ENCODE results near the gene LCORL. TPM values are rescaled to one million over a fixed set of nuclear protein-coding genes. Genes with fewer than 3 reads are reported as not detected.

LCORL gene
- total and polyA plus RNA-seq, 2 donors (not counting 3 experiments of a cell fraction or from before 2014, with no cell fraction given), result 2.8 to 23.9 TPM

DNA sequence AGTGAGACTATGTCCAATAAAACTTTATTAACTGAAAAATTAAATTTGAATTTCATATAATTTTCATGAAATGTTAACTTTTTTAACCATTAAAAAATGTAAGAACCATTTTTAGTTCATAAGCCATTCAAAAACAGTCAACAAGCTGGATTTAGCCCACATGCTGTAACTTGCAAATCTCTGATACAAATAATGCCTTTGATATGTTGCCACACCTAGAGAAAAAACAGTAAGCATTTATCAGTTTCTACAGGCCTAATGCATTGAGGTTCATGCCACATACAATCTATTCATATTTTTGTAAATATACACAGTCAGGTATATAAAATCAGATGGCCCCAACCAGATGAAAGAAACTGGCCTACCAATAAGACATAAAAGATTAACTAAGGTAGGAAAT, 52.8 kb downstream of the LCORL start:
- no peak for DNase-seq (ENCODE audit: low read depth, low spot score)

More for the DNA sequence above, 52.8 kb downstream of the LCORL start:
- H3K4me2 ChIP-seq (ENCODE audit: insufficient read depth, low read length), result no peak overlapping the region
- H3K27ac ChIP-seq (ENCODE audit: insufficient read depth, low read depth, low read length), result no peak overlapping the region
- FAIRE-seq, result no peak
- dilution Hi-C loops (cut with MboI; ENCODE audit: extremely low pct_ligation_motif_present, low sequenced_read_pairs), result no loop called here
- H3K4me3 ChIP-seq (replicated peaks in 1 of 3; ENCODE audit: insufficient read depth in 1 of 3, low read depth in 1 of 3, low read length in 3 of 3), result no peak overlapping the region
- H3K9ac ChIP-seq (replicated peaks; ENCODE audit: extremely low read depth, insufficient read depth, low read length), result no peak overlapping the region
- no peaks in the 10 kb centered on the region for H3K27me3 ChIP-seq (ENCODE audit: control insufficient read depth in 2 of 2, insufficient read depth in 2 of 2, low read length in 2 of 2)
- no peaks in the 10 kb centered on the region for H3K4me1 ChIP-seq (ENCODE audit: control insufficient read depth, extremely low read depth, insufficient read depth, low read length)
- ChIA-PET POLR2A (no interaction called here), CTCF (no interaction called here)
- no peaks in the 10 kb centered on the region for H3K9me3 ChIP-seq (replicated peaks; ENCODE audit: control insufficient read depth, insufficient read depth, low read length)
- no peak overlapping the region for H2AFZ ChIP-seq (ENCODE audit: low read depth, low read length)
- no peaks in the 10 kb centered on the region for H3K36me3 ChIP-seq (ENCODE audit: control insufficient read depth in 2 of 2, extremely low read depth in 1 of 2, insufficient read depth in 2 of 2, low read length in 2 of 2)
- TF ChIP-seq MYC (IDR thresholded peaks at IDR 0.05; ENCODE audit: low read depth, low read length) (no peak), POLR2AphosphoS5 (IDR thresholded peaks at IDR 0.05; ENCODE audit: insufficient read depth, low read depth, low read length) (no peak), CTCF (IDR thresholded peaks at IDR 0.05; ENCODE audit: extremely low read depth in 1 of 2, insufficient read depth in 1 of 2, low read depth in 1 of 2, low read length in 2 of 2) (no peak), JUN (IDR thresholded peaks at IDR 0.05; ENCODE audit: borderline replicate concordance, insufficient read depth, insufficient read length, low read depth) (no peak), FOS (IDR thresholded peaks at IDR 0.05; ENCODE audit: borderline replicate concordance, insufficient read depth, low read length) (no peak), EZH2 (IDR thresholded peaks at IDR 0.05; ENCODE audit: borderline replicate concordance, low read depth, low read length, severe bottlenecking) (no peak), POLR2A (IDR thresholded peaks at IDR 0.05; ENCODE audit: low read depth, low read length) (no peak), GATA2 (IDR thresholded peaks at IDR 0.05; ENCODE audit: insufficient read depth, insufficient read length, low read depth, low read length) (no peak)
- TF ChIP-seq, protein P1, sequence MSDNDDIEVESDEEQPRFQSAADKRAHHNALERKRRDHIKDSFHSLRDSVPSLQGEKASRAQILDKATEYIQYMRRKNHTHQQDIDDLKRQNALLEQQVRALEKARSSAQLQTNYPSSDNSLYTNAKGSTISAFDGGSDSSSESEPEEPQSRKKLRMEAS (IDR thresholded peaks at IDR 0.05; ENCODE audit: insufficient read depth, insufficient read length), result no peak
- intact Hi-C loops (cut with micrococcal nuclease), result no loop called here
- no peaks in the 10 kb centered on the region for H3K9me1 ChIP-seq (replicated peaks; ENCODE audit: control insufficient read depth, extremely low read depth, insufficient read depth, low read length)
- no peaks in the 10 kb centered on the region for H4K20me1 ChIP-seq (replicated peaks; ENCODE audit: control insufficient read depth, extremely low read depth, insufficient read depth, low read length)
- H3K79me2 ChIP-seq (ENCODE audit: control insufficient read depth, insufficient read depth, low read length), result peaks cover 15% of the 10 kb centered on the region
- BruUV-seq (replicated peaks), result no TSS peak

Data from endothelial cell of umbilical vein (primary cell).